PC-9 (cell line): ENCODE measurements around the gene LGALS8. TPM values are rescaled to one million over a fixed set of nuclear protein-coding genes. Genes with fewer than 3 reads are reported as not detected.
A peak's percentile ranks its signal among the peaks of the same experiment; 100 is the strongest.

Experiments
- BruUV-seq: library from RNA; stranded (reverse); fragments of 400-500 nt; replicated peaks from 2 replicates; lab custom pipeline; 2021; lab: Mats Ljungman, UMichigan
- CTCF ChIA-PET: fragments of 300-600 bp; sonication (Branson Sonifier 250); formaldehyde crosslinking; loops from one replicate; lab custom pipeline; 2022; ENCODE audit warnings: antibody characterized with exemption; lab: Charles Lee
- POLR2A ChIA-PET: fragments of 300-600 bp; sonication (Branson Sonifier 250); formaldehyde crosslinking; loops from one replicate; lab custom pipeline; 2022; ENCODE audit warnings: antibody characterized with exemption; ENCODE audit not compliant: unreplicated experiment; lab: Charles Lee
- DNase-seq, 2 experiments: peaks; one replicate each; pipeline versions ENCODE4 v3.0.0 to v3.0.0-alpha.2; 2015 to 2022; ENCODE audit warnings: mixed read lengths in 1 of 2
- H2AFZ ChIP-seq: fragments of 200-600 bp; sonication (generic); 2 replicates; pipeline ENCODE4 v1.8.1; 2017; ENCODE audit warnings: antibody characterized with exemption
- H3F3A ChIP-seq: fragments of 200-600 bp; sonication (generic); 2 replicates; pipeline ENCODE4 v1.8.1; 2017; ENCODE audit warnings: antibody characterized with exemption, mild to moderate bottlenecking, low read depth; ENCODE audit not compliant: insufficient read depth
- H3K27ac ChIP-seq: fragments of 200-600 bp; sonication (generic); 2 replicates; pipeline ENCODE4 v1.6.1; 2016; ENCODE audit warnings: mixed run types
- H3K27me3 ChIP-seq: fragments of 200-600 bp; sonication (generic); 2 replicates; pipeline ENCODE4 v1.6.1; 2016; ENCODE audit warnings: low read depth, mixed run types; ENCODE audit not compliant: insufficient read depth
- H3K36me3 ChIP-seq: fragments of 200-600 bp; sonication (generic); 2 replicates; pipeline ENCODE4 v1.6.1; 2016; ENCODE audit warnings: low read depth, mixed run types
- H3K4me1 ChIP-seq: fragments of 200-600 bp; sonication (generic); replicated peaks from 2 replicates; pipeline ENCODE4 v1.6.1; 2016; ENCODE audit warnings: mixed run types; ENCODE audit not compliant: insufficient read depth
- H3K4me2 ChIP-seq: fragments of 200-600 bp; sonication (generic); 2 replicates; pipeline ENCODE4 v1.6.1; 2017; ENCODE audit warnings: mixed run types
- H3K4me3 ChIP-seq: fragments of 200-600 bp; sonication (generic); 2 replicates; pipeline ENCODE4 v1.6.1; 2016; ENCODE audit warnings: mixed run types
- H3K79me2 ChIP-seq: fragments of 200-600 bp; sonication (generic); 2 replicates; pipeline ENCODE4 v1.6.1; 2017; ENCODE audit warnings: low read depth, mixed run types
- H3K9me2 ChIP-seq: fragments of 200-600 bp; sonication (generic); 2 replicates; pipeline ENCODE4 v1.8.1; 2017; ENCODE audit warnings: mild to moderate bottlenecking; ENCODE audit not compliant: insufficient read depth
- H3K9me3 ChIP-seq: fragments of 200-600 bp; sonication (generic); 2 replicates; pipeline ENCODE4 v1.8.1; 2016; ENCODE audit warnings: low read depth; ENCODE audit not compliant: insufficient read depth
- H4K20me1 ChIP-seq: fragments of 200-600 bp; sonication (generic); 2 replicates; pipeline ENCODE4 v1.8.1; 2017; ENCODE audit not compliant: insufficient read depth
- CTCF ChIP-seq: fragments of 200-600 bp; sonication (generic); conservative IDR thresholded peaks from 2 replicates; pipeline ENCODE4 v1.6.1; 2017; ENCODE audit warnings: mixed run types, antibody characterized with exemption, mild to moderate bottlenecking, moderate library complexity
- EZH2 ChIP-seq: fragments of 200-600 bp; sonication (generic); IDR thresholded peaks from 2 replicates; pipeline ENCODE4 v1.8.0; 2017; ENCODE audit warnings: antibody characterized with exemption, low read depth
- intact Hi-C: fragments of 100-400 bp; cut with micrococcal nuclease; formaldehyde crosslinking; loops from one replicate; pipeline ENCODE4 v1.10.0; 2022; ENCODE audit not compliant: unreplicated experiment
- total RNA-seq: library from RNA; stranded (reverse); gene quantifications from 2 replicates; pipeline ENCODE4 v1.2.3, GENCODE V29; 2021

LGALS8 gene
- total RNA-seq, 1 experiment from 2014 or later = 59.2 TPM

- POLR2A ChIA-PET = no interaction called here
- H3K4me2 ChIP-seq = peak overlapping the region; percentile 28
- H3K27ac ChIP-seq = peak overlapping the region; percentile 28
- H4K20me1 ChIP-seq = no peaks in the 10 kb centered on the region; the same call in 1 of the 2 replicates
- peaks cover 59% of the 10 kb centered on the region for H3K4me1 ChIP-seq
- no peak overlapping the region for H2AFZ ChIP-seq
- H3K9me3 ChIP-seq = no peaks in the 10 kb centered on the region
- no peaks in the 10 kb centered on the region for H3K27me3 ChIP-seq
- no peak for DNase-seq
- peaks cover 48% of the 10 kb centered on the region for H3K79me2 ChIP-seq
- intact Hi-C loops = loop anchor here (1.0 to 5.0 kb wide), 4 partner anchors 39 to 856 kb away; partner anchors contain the start of gene ERO1B
- no peak overlapping the region for H3K4me3 ChIP-seq
- CTCF ChIA-PET = interaction anchor here (1.3 kb wide), 1 partner anchor 28 kb away, joined by 3 read pairs; no protein-coding TSS in a partner anchor
- H3F3A ChIP-seq = peaks cover 32% of the 10 kb centered on the region
- no peak for TF ChIP-seq CTCF
- TF ChIP-seq EZH2 = no peak
- H3K36me3 ChIP-seq = peaks cover 32% of the 10 kb centered on the region
- no TSS peak for BruUV-seq
- H3K9me2 ChIP-seq = no peaks in the 10 kb centered on the region
Measured at GRCh38 chr1:236530959-236531358, 7.2 kb downstream of the LGALS8 start.

GRCh38 chr1:236532850-236533249, 9.1 kb downstream of the LGALS8 start:
- TF ChIP-seq EZH2 (no peak), CTCF (no peak)
- peaks cover 52% of the 10 kb centered on the region for H3K4me1 ChIP-seq
- intact Hi-C loops = loop anchor here (5.0 kb wide), 3 partner anchors 41 to 854 kb away; partner anchors contain the start of gene ERO1B
- H3F3A ChIP-seq = peaks cover 38% of the 10 kb centered on the region
- no peak overlapping the region for H3K4me3 ChIP-seq
- DNase-seq = no peak
- peaks cover 39% of the 10 kb centered on the region for H3K79me2 ChIP-seq
- ChIA-PET CTCF (no interaction called here), POLR2A (no interaction called here)
- no peaks in the 10 kb centered on the region for H3K9me3 ChIP-seq
- H2AFZ ChIP-seq = no peak overlapping the region
- no peaks in the 10 kb centered on the region; the same call in 1 of the 2 replicates for H4K20me1 ChIP-seq
- peak overlapping the region; percentile 69; the same call in 1 of the 2 replicates for H3K27ac ChIP-seq
- H3K27me3 ChIP-seq = no peaks in the 10 kb centered on the region
- H3K36me3 ChIP-seq = peaks cover 25% of the 10 kb centered on the region
- BruUV-seq = no TSS peak
- no peaks in the 10 kb centered on the region for H3K9me2 ChIP-seq
- H3K4me2 ChIP-seq = no peak overlapping the region

GRCh38 chr1:236534151-236534651, 10.4 kb downstream of the LGALS8 start:
- no TSS peak for BruUV-seq
- CTCF ChIA-PET = interaction anchor here (0.5 kb wide), 1 partner anchor 426 kb away, joined by 3 read pairs; no protein-coding TSS in a partner anchor
- Histone ChIP-seq H4K20me1 (no peaks in the 10 kb centered on the region; the same call in 1 of the 2 replicates), H2AFZ (no peak overlapping the region), H3K9me2 (no peaks in the 10 kb centered on the region), H3K4me2 (peak overlapping the region; percentile 62), H3K9me3 (no peaks in the 10 kb centered on the region), H3K4me1 (peaks cover 52% of the 10 kb centered on the region), H3K4me3 (no peak overlapping the region), H3K27me3 (no peaks in the 10 kb centered on the region), H3K79me2 (peaks cover 35% of the 10 kb centered on the region), H3K36me3 (peaks cover 25% of the 10 kb centered on the region), H3F3A (peaks cover 38% of the 10 kb centered on the region), H3K27ac (peak overlapping the region; percentile 69)
- DNase-seq = peak in 1 of 2 experiments; percentile 74
- TF ChIP-seq CTCF = no peak
- TF ChIP-seq EZH2 = no peak
- POLR2A ChIA-PET = no interaction called here
- intact Hi-C loops = loop anchor here (5.0 kb wide), 3 partner anchors 42 to 853 kb away; partner anchors contain the start of gene ERO1B
